HG02610 (cell line): ENCODE data around the gene DPPA2.

Source experiments
- ATAC-seq: cut with Tn5 transposase; IDR thresholded peaks from one replicate; pipeline ENCODE4 v1.9.1; 2021; ENCODE audit warnings: mild to moderate bottlenecking, moderate library complexity; ENCODE audit not compliant: unreplicated experiment

The DPPA2 gene

GRCh38 chr3:109325657-109326056 lies 9.3 kb upstream of the DPPA2 start:
- ATAC-seq, result no peak

- ATAC-seq, result no peak
Measured at GRCh38 chr3:109325109-109325508, 8.8 kb upstream of the DPPA2 start.

GRCh38 chr3:109313061-109313460 lies 3.3 kb downstream of the DPPA2 start:
- ATAC-seq, result no peak

- no peak for ATAC-seq
Measured at GRCh38 chr3:109297496-109297895, 18.8 kb downstream of the DPPA2 start.

- no peak for ATAC-seq
Measured at GRCh38 chr3:109284071-109284470, 32.2 kb downstream of the DPPA2 start.

- ATAC-seq, result no peak
Measured at GRCh38 chr3:109278546-109278945, 37.8 kb downstream of the DPPA2 start.

GRCh38 chr3:109278141-109278540 lies 38.2 kb downstream of the DPPA2 start:
- ATAC-seq, result no peak

GRCh38 chr3:109275702-109276293 lies 40.5 kb downstream of the DPPA2 start:
- no peak for ATAC-seq

GRCh38 chr3:109270779-109271178 lies 45.5 kb downstream of the DPPA2 start:
- no peak for ATAC-seq

- ATAC-seq, result no peak
Measured at GRCh38 chr3:109269577-109270275, 46.6 kb downstream of the DPPA2 start.

- ATAC-seq, result no peak
Measured at GRCh38 chr3:109268181-109268580, 48.1 kb downstream of the DPPA2 start.

GRCh38 chr3:109265295-109265694 lies 51.0 kb downstream of the DPPA2 start:
- ATAC-seq, result no peak

- ATAC-seq, result no peak
Measured at GRCh38 chr3:109257269-109257668, 59.0 kb downstream of the DPPA2 start.

GRCh38 chr3:109254770-109255169 lies 61.5 kb downstream of the DPPA2 start:
- no peak for ATAC-seq

- no peak for ATAC-seq
Measured at GRCh38 chr3:109252641-109253040, 63.7 kb downstream of the DPPA2 start.
